ENCODE data around the gene MUC5AC.
"Not testable (repeated sequence)": the region's sequence is repeated elsewhere in the genome, so short reads cannot be mapped to it uniquely, and the experiment has no call there.

The MUC5AC gene

GRCh38 chr11:1234054-1234720 is 76.4 kb downstream of the MUC5AC start:
- no peaks in the 10 kb centered on the region for H3K36me3 Mint-ChIP-seq (ENCODE audit: low read depth)
- H3K27ac Mint-ChIP-seq: no peak overlapping the region
- H3K4me3 Mint-ChIP-seq: no peak overlapping the region
- no peaks in the 10 kb centered on the region for H3K9me3 Mint-ChIP-seq
- DNase-seq: no peak
- no peaks in the 10 kb centered on the region for H3K4me1 Mint-ChIP-seq (ENCODE audit: low read depth)
- no peaks in the 10 kb centered on the region for H3K27me3 Mint-ChIP-seq

- DNase-seq: no peak
- Mint-ChIP-seq H3K9me3 (no peaks in the 10 kb centered on the region), H3K4me3 (no peak overlapping the region), H3K27ac (no peak overlapping the region), H3K36me3 (ENCODE audit: low read depth) (no peaks in the 10 kb centered on the region), H3K4me1 (ENCODE audit: low read depth) (no peaks in the 10 kb centered on the region), H3K27me3 (no peaks in the 10 kb centered on the region)
These were observed 77.1 kb downstream of the MUC5AC start for GRCh38 chr11:1234771-1235305.

- H3K4me1 Mint-ChIP-seq (ENCODE audit: low read depth): no peaks in the 10 kb centered on the region
- H3K27me3 Mint-ChIP-seq: no peaks in the 10 kb centered on the region
- no peak overlapping the region for H3K4me3 Mint-ChIP-seq
- H3K36me3 Mint-ChIP-seq (ENCODE audit: low read depth): no peaks in the 10 kb centered on the region
- no peak overlapping the region for H3K27ac Mint-ChIP-seq
- H3K9me3 Mint-ChIP-seq: no peaks in the 10 kb centered on the region
- no peak for DNase-seq
These were observed 77.7 kb downstream of the MUC5AC start for GRCh38 chr11:1235306-1235900.

GRCh38 chr11:1235901-1236315 is 78.2 kb downstream of the MUC5AC start:
- no peak for DNase-seq
- no peaks in the 10 kb centered on the region for H3K27me3 Mint-ChIP-seq
- H3K36me3 Mint-ChIP-seq (ENCODE audit: low read depth): no peaks in the 10 kb centered on the region
- no peak overlapping the region for H3K4me3 Mint-ChIP-seq
- H3K27ac Mint-ChIP-seq: no peak overlapping the region
- H3K9me3 Mint-ChIP-seq: no peaks in the 10 kb centered on the region
- no peaks in the 10 kb centered on the region for H3K4me1 Mint-ChIP-seq (ENCODE audit: low read depth)

- no peaks in the 10 kb centered on the region for H3K36me3 Mint-ChIP-seq (ENCODE audit: low read depth)
These were observed 78.8 kb downstream of the MUC5AC start for GRCh38 chr11:1236316-1237127.

GRCh38 chr11:1237128-1237580 is 79.4 kb downstream of the MUC5AC start:
- Mint-ChIP-seq H3K4me1 (ENCODE audit: low read depth) (no peaks in the 10 kb centered on the region), H3K27me3 (no peaks in the 10 kb centered on the region), H3K4me3 (no peak overlapping the region), H3K9me3 (no peaks in the 10 kb centered on the region), H3K36me3 (ENCODE audit: low read depth) (no peaks in the 10 kb centered on the region), H3K27ac (no peak overlapping the region)
- DNase-seq: no peak

More at GRCh38 chr11:1236316-1237127, 78.8 kb downstream of the MUC5AC start:
- no peak for DNase-seq
- Mint-ChIP-seq H3K27ac (no peak overlapping the region), H3K9me3 (no peaks in the 10 kb centered on the region), H3K27me3 (no peaks in the 10 kb centered on the region), H3K4me1 (ENCODE audit: low read depth) (no peaks in the 10 kb centered on the region), H3K4me3 (no peak overlapping the region)

GRCh38 chr11:1237851-1238250 is 80.1 kb downstream of the MUC5AC start:
- no peak for DNase-seq
- H3K4me1 Mint-ChIP-seq (ENCODE audit: low read depth): no peaks in the 10 kb centered on the region
- H3K36me3 Mint-ChIP-seq (ENCODE audit: low read depth): no peaks in the 10 kb centered on the region
- no peaks in the 10 kb centered on the region for H3K9me3 Mint-ChIP-seq
- no peak overlapping the region for H3K4me3 Mint-ChIP-seq
- no peak overlapping the region for H3K27ac Mint-ChIP-seq
- H3K27me3 Mint-ChIP-seq: no peaks in the 10 kb centered on the region

GRCh38 chr11:1238767-1239595 is 81.2 kb downstream of the MUC5AC start:
- Mint-ChIP-seq H3K36me3 (ENCODE audit: low read depth) (no peaks in the 10 kb centered on the region), H3K4me3 (no peak overlapping the region), H3K4me1 (ENCODE audit: low read depth) (no peaks in the 10 kb centered on the region), H3K9me3 (no peaks in the 10 kb centered on the region), H3K27me3 (no peaks in the 10 kb centered on the region), H3K27ac (no peak overlapping the region)
- no peak for DNase-seq

- H3K9me3 Mint-ChIP-seq: no peaks in the 10 kb centered on the region
- no peak overlapping the region for H3K4me3 Mint-ChIP-seq
- no peaks in the 10 kb centered on the region for H3K27me3 Mint-ChIP-seq
- no peaks in the 10 kb centered on the region for H3K4me1 Mint-ChIP-seq (ENCODE audit: low read depth)
- no peaks in the 10 kb centered on the region for H3K36me3 Mint-ChIP-seq (ENCODE audit: low read depth)
- no peak for DNase-seq
- H3K27ac Mint-ChIP-seq: no peak overlapping the region
These were observed 81.9 kb downstream of the MUC5AC start for GRCh38 chr11:1239596-1240205.

GRCh38 chr11:1240771-1241170 is 83.0 kb downstream of the MUC5AC start:
- H3K4me1 Mint-ChIP-seq (ENCODE audit: low read depth): no peaks in the 10 kb centered on the region
- no peaks in the 10 kb centered on the region for H3K36me3 Mint-ChIP-seq (ENCODE audit: low read depth)
- DNase-seq: no peak
- no peak overlapping the region for H3K27ac Mint-ChIP-seq
- H3K27me3 Mint-ChIP-seq: no peaks in the 10 kb centered on the region
- H3K4me3 Mint-ChIP-seq: no peak overlapping the region
- H3K9me3 Mint-ChIP-seq: no peaks in the 10 kb centered on the region

GRCh38 chr11:1241706-1242105 is 84.0 kb downstream of the MUC5AC start:
- Mint-ChIP-seq H3K9me3 (no peaks in the 10 kb centered on the region), H3K27ac (no peak overlapping the region), H3K36me3 (ENCODE audit: low read depth) (no peaks in the 10 kb centered on the region), H3K27me3 (no peaks in the 10 kb centered on the region), H3K4me1 (ENCODE audit: low read depth) (no peaks in the 10 kb centered on the region), H3K4me3 (no peak overlapping the region)
- no peak for DNase-seq

- no peak for DNase-seq
- Mint-ChIP-seq H3K4me1 (ENCODE audit: low read depth) (no peaks in the 10 kb centered on the region), H3K9me3 (no peaks in the 10 kb centered on the region), H3K36me3 (ENCODE audit: low read depth) (no peaks in the 10 kb centered on the region), H3K27me3 (no peaks in the 10 kb centered on the region), H3K4me3 (no peak overlapping the region), H3K27ac (no peak overlapping the region)
These were observed 84.5 kb downstream of the MUC5AC start for GRCh38 chr11:1242289-1242688.

- not testable (repeated sequence) for H3K4me3 Mint-ChIP-seq; H3K4me1 Mint-ChIP-seq (ENCODE audit: low read depth); H3K27ac Mint-ChIP-seq; DNase-seq; H3K27me3 Mint-ChIP-seq; H3K9me3 Mint-ChIP-seq; H3K36me3 Mint-ChIP-seq (ENCODE audit: low read depth)
These were observed 85.0 kb downstream of the MUC5AC start for GRCh38 chr11:1242751-1243150.

- H3K36me3 Mint-ChIP-seq (ENCODE audit: low read depth); H3K9me3 Mint-ChIP-seq; H3K27me3 Mint-ChIP-seq; H3K27ac Mint-ChIP-seq; DNase-seq; H3K4me3 Mint-ChIP-seq; H3K4me1 Mint-ChIP-seq (ENCODE audit: low read depth): not testable (repeated sequence)
These were observed 85.8 kb downstream of the MUC5AC start for GRCh38 chr11:1243521-1243920.

Measured in activated T-cell treated with anti-CD3 and anti-CD28 coated beads, Interleukin-2, amount 50 U/mL, for 24 hours (primary cell).